HepG2 (cell line): Measurements from ENCODE around the gene RNASE8. TPM values are rescaled to one million over a fixed set of nuclear protein-coding genes. Genes with fewer than 3 reads are reported as not detected.

Experiments
- CTCF ChIP-seq: sonication (generic); formaldehyde crosslinking; IDR thresholded peaks from 2 replicates; pipeline ENCODE4 v1.5.0; 2020; ENCODE audit warnings: mild to moderate bottlenecking, missing genetic modification reagents, moderate library complexity
- DMAP1 ChIP-seq: IDR thresholded peaks from 2 replicates; pipeline ENCODE4 v1.6.1; 2016
- HMGA1 ChIP-seq: sonication (generic); formaldehyde crosslinking; conservative IDR thresholded peaks from 2 replicates; pipeline ENCODE4 v1.4.0; 2020; ENCODE audit warnings: missing genetic modification reagents
- KLF9 ChIP-seq: IDR thresholded peaks from 2 replicates; pipeline ENCODE4 v1.6.1; 2016; ENCODE audit warnings: low read depth
- MBNL3 ChIP-seq: fragments of 250-450 bp; sonication (Bioruptor Pico); conservative IDR thresholded peaks from 2 replicates; pipeline ENCODE4 v1.8.0; 2022; ENCODE audit warnings: mild to moderate bottlenecking, inconsistent platforms
- NCOA2 ChIP-seq: sonication (generic); formaldehyde crosslinking; IDR thresholded peaks from 2 replicates; pipeline ENCODE4 v1.8.0; 2022; ENCODE audit warnings: inconsistent platforms
- NFE2L1 ChIP-seq: sonication (generic); formaldehyde crosslinking; IDR thresholded peaks from 2 replicates; pipeline ENCODE4 v1.4.0; 2020; ENCODE audit warnings: missing genetic modification reagents, mild to moderate bottlenecking, borderline replicate concordance
- NR3C1 ChIP-seq: sonication (generic); formaldehyde crosslinking; IDR thresholded peaks from 2 replicates; pipeline ENCODE4 v1.4.0; 2020; ENCODE audit warnings: missing genetic modification reagents
- SOX6 ChIP-seq, 2 experiments: fragments of 450-650 bp in 1 of 2; sonication (generic) in 1 of 2; formaldehyde crosslinking in 1 of 2; IDR thresholded peaks; 2 replicates each; pipeline versions ENCODE4 v1.4.0 to v1.6.1; 2017 to 2020; ENCODE audit warnings: antibody characterized with exemption in 1 of 2, mild to moderate bottlenecking in 1 of 2, missing genetic modification reagents in 1 of 2
- SPEN ChIP-seq: sonication (generic); formaldehyde crosslinking; IDR thresholded peaks from 2 replicates; pipeline ENCODE4 v1.5.1; 2020; ENCODE audit warnings: low read depth, mild to moderate bottlenecking, missing genetic modification reagents
- STAT5B ChIP-seq: sonication (generic); formaldehyde crosslinking; IDR thresholded peaks from 2 replicates; pipeline ENCODE4 v1.4.0; 2020; ENCODE audit warnings: missing genetic modification reagents
- ZBTB4 ChIP-seq: sonication (generic); formaldehyde crosslinking; IDR thresholded peaks from 2 replicates; pipeline ENCODE4 v1.4.0; 2020; ENCODE audit warnings: missing genetic modification reagents, mild to moderate bottlenecking, borderline replicate concordance
- ZFP36L1 ChIP-seq: sonication (generic); formaldehyde crosslinking; IDR thresholded peaks from 2 replicates; pipeline ENCODE4 v1.8.0; 2022; ENCODE audit warnings: mild to moderate bottlenecking, missing genetic modification reagents, moderate library complexity
- ZNF136 ChIP-seq: sonication (generic); formaldehyde crosslinking; IDR thresholded peaks from 2 replicates; pipeline ENCODE4 v1.8.1; 2022; ENCODE audit warnings: low read depth, mild to moderate bottlenecking, moderate library complexity, missing genetic modification reagents
- ZNF205 ChIP-seq: IDR thresholded peaks from 2 replicates; pipeline ENCODE4 v1.6.1; 2018; ENCODE audit warnings: missing biosample characterization, missing genetic modification reagents
- ZNF260 ChIP-seq: sonication (generic); formaldehyde crosslinking; IDR thresholded peaks from 2 replicates; pipeline ENCODE4 v1.4.0; 2020; ENCODE audit warnings: missing genetic modification reagents, low read depth, mild to moderate bottlenecking, borderline replicate concordance
- ZNF564 ChIP-seq: sonication (generic); formaldehyde crosslinking; IDR thresholded peaks from 2 replicates; pipeline ENCODE4 v1.8.1; 2023; ENCODE audit warnings: mild to moderate bottlenecking, missing genetic modification reagents
- ZNF713 ChIP-seq: sonication (generic); formaldehyde crosslinking; IDR thresholded peaks from 2 replicates; pipeline ENCODE4 v1.4.0; 2020; ENCODE audit warnings: mild to moderate bottlenecking, missing genetic modification reagents
- ZNF839 ChIP-seq: sonication (generic); formaldehyde crosslinking; IDR thresholded peaks from 2 replicates; pipeline ENCODE4 v1.4.0; 2020; ENCODE audit warnings: missing genetic modification reagents, mild to moderate bottlenecking, borderline replicate concordance
- polyA plus RNA-seq, 8 experiments: library from polyadenylated mRNA; depleted of rRNA in 3 of 8; stranded (reverse) in 7 of 8; unstranded in 1 of 8; fragments of >200 nt; fragmentation: Illumina TruSeq in 4 of 8; extraction: Trizol in 4 of 8; gene quantifications; 2 replicates each; pipeline versions ENCODE4 v1.2.1 to v1.2.3, GENCODE V29; 2011 to 2016; ENCODE audit warnings: low read depth in 4 of 8, missing spikeins in 1 of 8, mixed read lengths in 1 of 8; ENCODE audit not compliant: insufficient read depth in 1 of 8
- total RNA-seq, 5 experiments: library from RNA; depleted of rRNA; stranded (reverse); fragments of >200 nt; fragmentation: Illumina TruSeq; extraction: Trizol; gene quantifications; 2 replicates each; pipeline ENCODE4 v1.2.3, GENCODE V29; 2016; ENCODE audit warnings: low read depth in 1 of 5
- TF ChIP-seq, protein P1 (sequence below): sonication (generic); formaldehyde crosslinking; IDR thresholded peaks from 2 replicates; pipeline ENCODE4 v1.5.0; 2020; ENCODE audit warnings: missing genetic modification reagents, mild to moderate bottlenecking, borderline replicate concordance
- TF ChIP-seq, protein P2 (sequence below): sonication (generic); formaldehyde crosslinking; IDR thresholded peaks from 2 replicates; pipeline ENCODE4 v1.4.0; 2020; ENCODE audit warnings: missing genetic modification reagents

The RNASE8 gene
- total and polyA plus RNA-seq, 2 of the 13 experiments (the other 11 are each of a cell fraction or from before 2014, with no cell fraction given) = not detected

DNA sequence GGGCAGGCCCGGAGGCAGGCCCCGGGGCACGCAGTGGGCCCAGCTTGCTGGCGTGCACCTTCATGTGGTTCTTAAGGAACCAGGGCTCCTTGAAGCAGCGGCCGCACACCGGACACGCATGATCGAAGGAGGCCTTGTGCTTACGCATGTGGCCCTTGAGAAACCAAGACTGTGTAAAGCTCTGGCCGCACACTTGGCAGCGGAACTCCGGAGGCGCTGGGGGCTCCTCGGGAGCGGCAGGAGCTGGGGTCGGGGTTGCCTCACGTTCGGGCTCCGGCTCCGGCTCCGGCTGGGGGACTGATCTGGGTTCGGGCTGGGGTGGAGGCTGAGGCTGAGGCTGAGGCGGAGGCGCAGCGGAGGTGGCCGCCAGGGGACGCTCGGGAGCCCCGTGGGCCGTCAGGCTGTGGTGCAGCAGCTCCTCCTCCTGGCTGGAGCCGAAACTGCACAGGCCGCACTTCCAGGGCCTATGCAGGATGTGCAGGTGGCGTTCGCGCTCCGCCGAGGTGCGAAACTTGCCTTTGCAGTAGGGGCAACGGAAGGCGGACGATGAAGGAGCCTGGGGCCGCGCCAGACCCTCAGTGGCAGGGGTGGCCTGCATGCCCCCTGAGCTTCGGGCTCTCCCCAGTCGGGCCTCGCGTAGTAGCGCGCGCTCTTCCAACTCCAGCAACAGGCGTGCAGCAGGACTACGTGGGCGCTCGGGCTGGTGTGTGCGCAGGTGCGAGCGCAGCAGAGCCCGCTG is 34.8 kb downstream of the RNASE8 start (continued):
- peak; percentile 100 for TF ChIP-seq ZBTB4 (CRISPR knock-in tag)
- peak; percentile 92 for TF ChIP-seq SPEN
- TF ChIP-seq ZNF205 = peak; percentile 87
- TF ChIP-seq SOX6 (IDR thresholded peaks at IDR 0.05) = no peak
- peak; percentile 72; the same call in 1 of the 2 replicates for TF ChIP-seq SOX6 (CRISPR knock-in tag; IDR thresholded peaks at IDR 0.05)
- TF ChIP-seq MBNL3 (CRISPR knock-in tag) = no peak
- peak; percentile 100 for TF ChIP-seq CTCF (CRISPR knock-in tag)
- peak; percentile 87; the same call in 1 of the 2 replicates for TF ChIP-seq ZFP36L1 (CRISPR knock-in tag)
- TF ChIP-seq ZNF136 (CRISPR knock-in tag) = peak; percentile 92; the same call in 1 of the 2 replicates
- TF ChIP-seq ZNF713 (CRISPR knock-in tag) = peak; percentile 96; the same call in 1 of the 2 replicates
- TF ChIP-seq ZNF839 (CRISPR knock-in tag) = peak; percentile 90; the same call in 1 of the 2 replicates
- TF ChIP-seq ZNF564 = no peak
- TF ChIP-seq KLF9 (CRISPR knock-in tag) = no peak
- no peak for TF ChIP-seq NR3C1 (CRISPR knock-in tag)
- TF ChIP-seq STAT5B (CRISPR knock-in tag) = no peak
- TF ChIP-seq NCOA2 = peak; percentile 73; the same call in 1 of the 2 replicates
- TF ChIP-seq, protein P1, sequence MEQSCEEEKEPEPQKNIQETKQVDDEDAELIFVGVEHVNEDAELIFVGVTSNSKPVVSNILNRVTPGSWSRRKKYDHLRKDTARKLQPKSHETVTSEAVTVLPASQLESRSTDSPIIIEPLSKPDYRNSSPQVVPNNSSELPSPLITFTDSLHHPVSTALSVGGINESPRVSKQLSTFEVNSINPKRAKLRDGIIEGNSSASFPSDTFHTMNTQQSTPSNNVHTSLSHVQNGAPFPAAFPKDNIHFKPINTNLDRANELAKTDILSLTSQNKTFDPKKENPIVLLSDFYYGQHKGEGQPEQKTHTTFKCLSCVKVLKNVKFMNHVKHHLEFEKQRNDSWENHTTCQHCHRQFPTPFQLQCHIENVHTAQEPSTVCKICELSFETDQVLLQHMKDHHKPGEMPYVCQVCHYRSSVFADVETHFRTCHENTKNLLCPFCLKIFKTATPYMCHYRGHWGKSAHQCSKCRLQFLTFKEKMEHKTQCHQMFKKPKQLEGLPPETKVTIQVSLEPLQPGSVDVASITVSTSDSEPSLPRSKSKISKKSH (CRISPR knock-in tag) = peak; percentile 83
- peak; percentile 74; the same call in 1 of the 2 replicates for TF ChIP-seq DMAP1 (CRISPR knock-in tag)
- TF ChIP-seq, protein P2, sequence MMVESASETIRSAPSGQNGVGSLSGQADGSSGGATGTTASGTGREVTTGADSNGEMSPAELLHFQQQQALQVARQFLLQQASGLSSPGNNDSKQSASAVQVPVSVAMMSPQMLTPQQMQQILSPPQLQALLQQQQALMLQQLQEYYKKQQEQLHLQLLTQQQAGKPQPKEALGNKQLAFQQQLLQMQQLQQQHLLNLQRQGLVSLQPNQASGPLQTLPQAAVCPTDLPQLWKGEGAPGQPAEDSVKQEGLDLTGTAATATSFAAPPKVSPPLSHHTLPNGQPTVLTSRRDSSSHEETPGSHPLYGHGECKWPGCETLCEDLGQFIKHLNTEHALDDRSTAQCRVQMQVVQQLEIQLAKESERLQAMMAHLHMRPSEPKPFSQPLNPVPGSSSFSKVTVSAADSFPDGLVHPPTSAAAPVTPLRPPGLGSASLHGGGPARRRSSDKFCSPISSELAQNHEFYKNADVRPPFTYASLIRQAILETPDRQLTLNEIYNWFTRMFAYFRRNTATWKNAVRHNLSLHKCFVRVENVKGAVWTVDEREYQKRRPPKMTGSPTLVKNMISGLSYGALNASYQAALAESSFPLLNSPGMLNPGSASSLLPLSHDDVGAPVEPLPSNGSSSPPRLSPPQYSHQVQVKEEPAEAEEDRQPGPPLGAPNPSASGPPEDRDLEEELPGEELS (CRISPR knock-in tag) = peak; percentile 61; the same call in 1 of the 2 replicates
- TF ChIP-seq NFE2L1 (CRISPR knock-in tag) = peak; percentile 4; the same call in 1 of the 2 replicates
- TF ChIP-seq HMGA1 (CRISPR knock-in tag) = no peak
- TF ChIP-seq ZNF260 (CRISPR knock-in tag) = peak; percentile 95; the same call in 1 of the 2 replicates
